Measurements from ENCODE around the gene RREB1.

RREB1 gene

GRCh38 chr6:7159790-7160525 is 52.2 kb downstream of the RREB1 start:
- no peak for TF ChIP-seq CTCF (IDR thresholded peaks at IDR 0.05)

GRCh38 chr6:7161253-7161623 is 53.5 kb downstream of the RREB1 start:
- no peak for TF ChIP-seq CTCF (IDR thresholded peaks at IDR 0.05)

GRCh38 chr6:7161845-7162244 is 54.1 kb downstream of the RREB1 start:
- no peak for TF ChIP-seq CTCF (IDR thresholded peaks at IDR 0.05)

- no peak for TF ChIP-seq CTCF (IDR thresholded peaks at IDR 0.05)
These were observed 55.9 kb downstream of the RREB1 start for GRCh38 chr6:7163661-7164071.

- TF ChIP-seq CTCF (IDR thresholded peaks at IDR 0.05): no peak
These were observed 56.8 kb downstream of the RREB1 start for GRCh38 chr6:7164536-7165001.

GRCh38 chr6:7165002-7165889 is 57.5 kb downstream of the RREB1 start:
- no peak for TF ChIP-seq CTCF (IDR thresholded peaks at IDR 0.05)

- TF ChIP-seq CTCF (IDR thresholded peaks at IDR 0.05): no peak
These were observed 58.1 kb downstream of the RREB1 start for GRCh38 chr6:7165890-7166267.

Data from LNCAP (cell line).